Measurements from ENCODE around the gene SYT11. TPM values are rescaled to one million over a fixed set of nuclear protein-coding genes. Genes with fewer than 3 reads are reported as not detected.

Gene SYT11
- polyA plus RNA-seq, 3 donors = 5.1 to 11.0 (median 9.6) TPM

GRCh38 chr1:155861896-155862295 lies 2.5 kb downstream of the SYT11 start:
- H2AFZ ChIP-seq (ENCODE audit: insufficient read depth, low read depth, low read length, poor library complexity, severe bottlenecking) = no peak overlapping the region
- no peak overlapping the region for H3K9ac ChIP-seq (ENCODE audit: insufficient read depth, low read length, poor library complexity, severe bottlenecking)
- H3K79me2 ChIP-seq (ENCODE audit: insufficient read depth, low read length) = peaks cover 8% of the 10 kb centered on the region
- peaks cover 0 to 1% (median 0%) of the 10 kb centered on the region in 3 donors for H3K27me3 Mint-ChIP-seq (ENCODE audit: low read depth in 3 of 3)
- H3K36me3 ChIP-seq (replicated peaks in 1 of 2; ENCODE audit: control insufficient read depth in 1 of 2, insufficient read depth in 2 of 2, low read length in 2 of 2) = no peaks in the 10 kb centered on the region
- H3K9me3 Mint-ChIP-seq = no peaks in the 10 kb centered on the region
- no peak for DNase-seq
- H3K4me3 Mint-ChIP-seq = no peak overlapping the region
- intact Hi-C loops (cut with micrococcal nuclease) = loop anchor here in 1 of 2 donors (5.0 kb wide), 1 partner anchor 35 kb away; no protein-coding TSS in a partner anchor
- peaks cover 31% of the 10 kb centered on the region for H3K4me1 Mint-ChIP-seq
- H3K27me3 ChIP-seq (ENCODE audit: control insufficient read depth in 2 of 2, insufficient read depth in 2 of 2, low read length in 2 of 2) = no peaks in the 10 kb centered on the region
- peaks cover 36 to 41% of the 10 kb centered on the region in 2 donors for H3K4me1 ChIP-seq (ENCODE audit: control insufficient read depth in 1 of 2, insufficient read depth in 2 of 2, low read length in 2 of 2)
- no CpG with 5 or more reads among the region's 2 CpGs for WGBS (ENCODE audit: insufficient coverage)
- TF ChIP-seq CTCF (IDR thresholded peaks at IDR 0.05) = no peak
- no peak overlapping the region for H3K4me2 ChIP-seq (replicated peaks; ENCODE audit: extremely low read depth, low read length, poor library complexity, severe bottlenecking)
- no peaks in the 10 kb centered on the region for H4K20me1 ChIP-seq (ENCODE audit: insufficient read depth, low read length)
- peaks cover 0 to 2% of the 10 kb centered on the region in 2 donors for H3K36me3 Mint-ChIP-seq
- H3K27ac Mint-ChIP-seq = no peak overlapping the region
- H3K4me3 ChIP-seq (replicated peaks in 1 of 3; ENCODE audit: low read depth in 2 of 3, low read length in 3 of 3) = no peak overlapping the region
- H3K9me3 ChIP-seq (replicated peaks in 1 of 2; ENCODE audit: control insufficient read depth in 1 of 2, insufficient read depth in 1 of 2, low read length in 2 of 2) = no peaks in the 10 kb centered on the region
- no peak overlapping the region for H3K27ac ChIP-seq (ENCODE audit: low read depth in 1 of 2, low read length in 2 of 2)

GRCh38 chr1:155864393-155864792 lies 5.0 kb downstream of the SYT11 start:
- no peak overlapping the region for H3K4me3 ChIP-seq (replicated peaks in 1 of 3; ENCODE audit: low read depth in 2 of 3, low read length in 3 of 3)
- DNase-seq = no peak
- Mint-ChIP-seq H3K36me3 (peaks cover 8 to 10% of the 10 kb centered on the region in 2 donors), H3K27me3 (ENCODE audit: low read depth in 3 of 3) (no peaks in the 10 kb centered on the region), H3K9me3 (no peaks in the 10 kb centered on the region), H3K4me1 (peaks cover 17% of the 10 kb centered on the region), H3K27ac (no peak overlapping the region), H3K4me3 (no peak overlapping the region)
- H3K4me1 ChIP-seq (ENCODE audit: control insufficient read depth in 1 of 2, insufficient read depth in 2 of 2, low read length in 2 of 2) = peaks cover 16 to 17% of the 10 kb centered on the region in 2 donors
- no peak overlapping the region for H3K4me2 ChIP-seq (replicated peaks; ENCODE audit: extremely low read depth, low read length, poor library complexity, severe bottlenecking)
- H3K79me2 ChIP-seq (ENCODE audit: insufficient read depth, low read length) = no peaks in the 10 kb centered on the region
- H3K9me3 ChIP-seq (replicated peaks in 1 of 2; ENCODE audit: control insufficient read depth in 1 of 2, insufficient read depth in 1 of 2, low read length in 2 of 2) = no peaks in the 10 kb centered on the region
- H4K20me1 ChIP-seq (ENCODE audit: insufficient read depth, low read length) = no peaks in the 10 kb centered on the region
- no peak overlapping the region for H3K27ac ChIP-seq (ENCODE audit: low read depth in 1 of 2, low read length in 2 of 2)
- H3K27me3 ChIP-seq (ENCODE audit: control insufficient read depth in 2 of 2, insufficient read depth in 2 of 2, low read length in 2 of 2) = no peaks in the 10 kb centered on the region
- TF ChIP-seq CTCF (IDR thresholded peaks at IDR 0.05) = no peak
- no peak overlapping the region for H2AFZ ChIP-seq (ENCODE audit: insufficient read depth, low read depth, low read length, poor library complexity, severe bottlenecking)
- peaks cover 0 to 7% of the 10 kb centered on the region in 2 donors for H3K36me3 ChIP-seq (replicated peaks in 1 of 2; ENCODE audit: control insufficient read depth in 1 of 2, insufficient read depth in 2 of 2, low read length in 2 of 2)
- intact Hi-C loops (cut with micrococcal nuclease) = loop anchor here in 1 of 2 donors (5.0 kb wide), 1 partner anchor 33 kb away; no protein-coding TSS in a partner anchor
- H3K9ac ChIP-seq (ENCODE audit: insufficient read depth, low read length, poor library complexity, severe bottlenecking) = no peak overlapping the region
